Loucy (cell line): ENCODE data around the gene PCBP3.

ENCODE experiments used
- H2AFZ ChIP-seq: fragments of 200-600 bp; sonication (generic); 2 replicates; pipeline ENCODE4 v1.6.0; 2016; ENCODE audit warnings: antibody characterized with exemption, mild to moderate bottlenecking, low read length, moderate library complexity
- H3F3A ChIP-seq: fragments of 200-600 bp; 2 replicates; pipeline ENCODE4 v1.6.0; 2016; ENCODE audit warnings: antibody characterized with exemption, low read depth, mild to moderate bottlenecking
- H3K27me3 ChIP-seq: fragments of 200-600 bp; sonication (generic); 2 replicates; pipeline ENCODE4 v1.6.1; 2014; ENCODE audit warnings: low read length, mild to moderate bottlenecking; ENCODE audit not compliant: insufficient read depth, poor library complexity, severe bottlenecking
- H3K36me3 ChIP-seq: fragments of 200-600 bp; sonication (generic); 2 replicates; pipeline ENCODE4 v1.6.1; 2016; ENCODE audit warnings: low read length; ENCODE audit not compliant: insufficient read depth
- H3K4me1 ChIP-seq: fragments of 200-600 bp; sonication (generic); 2 replicates; pipeline ENCODE4 v1.5.1; 2014; ENCODE audit warnings: low read length, mild to moderate bottlenecking; ENCODE audit not compliant: insufficient read depth, poor library complexity, severe bottlenecking
- H3K4me2 ChIP-seq: fragments of 200-600 bp; sonication (generic); 2 replicates; pipeline ENCODE4 v1.6.0; 2014; ENCODE audit warnings: antibody characterized with exemption, low read length, low read depth, mild to moderate bottlenecking; ENCODE audit not compliant: poor library complexity, severe bottlenecking
- H3K4me3 ChIP-seq: fragments of 200-600 bp; sonication (generic); 2 replicates; pipeline ENCODE4 v1.5.1; 2014; ENCODE audit warnings: low read length, mild to moderate bottlenecking, mixed read lengths; ENCODE audit not compliant: poor library complexity, severe bottlenecking
- H3K79me2 ChIP-seq: fragments of 200-600 bp; sonication (generic); 2 replicates; pipeline ENCODE4 v1.6.1; 2014; ENCODE audit warnings: low read length; ENCODE audit not compliant: insufficient read depth
- H3K9ac ChIP-seq: fragments of 200-600 bp; sonication (generic); 2 replicates; pipeline ENCODE4 v1.6.0; 2014; ENCODE audit warnings: mild to moderate bottlenecking, low read depth, low read length, moderate library complexity; ENCODE audit not compliant: poor library complexity, severe bottlenecking
- H3K9me2 ChIP-seq: fragments of 200-600 bp; sonication (generic); replicated peaks from 2 replicates; pipeline ENCODE4 v1.6.1; 2016; ENCODE audit warnings: low read depth, low read length, mixed read lengths
- H3K9me3 ChIP-seq: fragments of 200-600 bp; sonication (generic); 2 replicates; pipeline ENCODE4 v1.6.1; 2014; ENCODE audit warnings: mild to moderate bottlenecking, antibody characterized with exemption, low read length, low read depth; ENCODE audit not compliant: insufficient read depth
- H4K20me1 ChIP-seq: fragments of 200-600 bp; sonication (generic); 2 replicates; pipeline ENCODE4 v1.6.0; 2014; ENCODE audit warnings: antibody characterized with exemption, low read length, mild to moderate bottlenecking; ENCODE audit not compliant: insufficient read depth, poor library complexity, severe bottlenecking
- CTCF ChIP-seq: fragments of 200-600 bp; sonication (generic); conservative IDR thresholded peaks from 2 replicates; pipeline ENCODE4 v1.5.1; 2014; ENCODE audit warnings: mild to moderate bottlenecking, antibody characterized with exemption, low read length
- EZH2phosphoT487 ChIP-seq: fragments of 200-600 bp; IDR thresholded peaks from 2 replicates; pipeline ENCODE4 v1.6.1; 2018; ENCODE audit warnings: antibody characterized with exemption, mild to moderate bottlenecking, moderate library complexity, borderline replicate concordance

Gene PCBP3

GRCh38 chr21:45918835-45919447 lies 275.4 kb downstream of the PCBP3 start:
- no peak overlapping the region for H2AFZ ChIP-seq
- H3K9ac ChIP-seq: no peak overlapping the region
- no peaks in the 10 kb centered on the region for H4K20me1 ChIP-seq
- no peak overlapping the region for H3K4me2 ChIP-seq
- TF ChIP-seq CTCF: peak; percentile 22; the same call in 1 of the 2 replicates
- TF ChIP-seq EZH2phosphoT487: no peak
- H3F3A ChIP-seq: no peaks in the 10 kb centered on the region; the same call in 1 of the 2 replicates
- H3K4me1 ChIP-seq: peaks cover 80% of the 10 kb centered on the region
- H3K4me3 ChIP-seq: no peak overlapping the region
- no peaks in the 10 kb centered on the region for H3K79me2 ChIP-seq
- no peaks in the 10 kb centered on the region for H3K9me3 ChIP-seq
- H3K27me3 ChIP-seq: no peaks in the 10 kb centered on the region
- no peaks in the 10 kb centered on the region for H3K36me3 ChIP-seq
- H3K9me2 ChIP-seq: no peaks in the 10 kb centered on the region

DNA sequence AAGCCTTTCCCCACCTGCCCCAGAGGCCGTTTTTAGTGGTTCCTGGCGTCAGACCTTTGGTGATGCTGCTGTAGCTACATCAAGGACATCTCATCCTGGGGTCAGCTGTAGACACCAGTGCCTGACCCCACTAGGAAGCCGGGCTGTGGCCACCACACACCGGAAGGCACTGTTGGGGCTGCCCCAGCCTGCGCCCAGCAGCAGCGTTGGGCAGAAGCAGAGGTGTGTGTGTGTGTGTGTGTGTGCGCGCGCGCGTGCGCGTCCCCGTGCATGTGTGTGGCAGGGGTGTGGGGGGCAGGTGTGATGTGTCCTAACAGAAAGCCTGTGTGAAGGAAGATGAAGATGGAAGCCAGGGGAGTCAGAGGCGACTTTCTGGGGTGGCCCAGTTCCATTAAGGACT lies 276.1 kb downstream of the PCBP3 start:
- no peaks in the 10 kb centered on the region for H3K79me2 ChIP-seq
- H3K9ac ChIP-seq: no peak overlapping the region
- H3K4me1 ChIP-seq: peaks cover 74% of the 10 kb centered on the region
- H3F3A ChIP-seq: no peaks in the 10 kb centered on the region; the same call in 1 of the 2 replicates
- H2AFZ ChIP-seq: no peak overlapping the region
- no peaks in the 10 kb centered on the region for H3K9me3 ChIP-seq
- H3K27me3 ChIP-seq: no peaks in the 10 kb centered on the region
- TF ChIP-seq CTCF (no peak), EZH2phosphoT487 (no peak)
- H3K9me2 ChIP-seq: no peaks in the 10 kb centered on the region
- H3K4me3 ChIP-seq: no peak overlapping the region
- no peaks in the 10 kb centered on the region for H3K36me3 ChIP-seq
- H3K4me2 ChIP-seq: no peak overlapping the region
- no peaks in the 10 kb centered on the region for H4K20me1 ChIP-seq

- H4K20me1 ChIP-seq: no peaks in the 10 kb centered on the region
- H3K4me2 ChIP-seq: no peak overlapping the region
- peaks cover 7% of the 10 kb centered on the region; the same call in 1 of the 2 replicates for H3F3A ChIP-seq
- H3K9me3 ChIP-seq: no peaks in the 10 kb centered on the region
- no peaks in the 10 kb centered on the region for H3K9me2 ChIP-seq
- no peaks in the 10 kb centered on the region for H3K79me2 ChIP-seq
- H3K4me1 ChIP-seq: peaks cover 59% of the 10 kb centered on the region
- no peak overlapping the region for H3K4me3 ChIP-seq
- H3K9ac ChIP-seq: peak overlapping the region; percentile 12
- no peak overlapping the region for H2AFZ ChIP-seq
- TF ChIP-seq EZH2phosphoT487 (no peak), CTCF (no peak)
- H3K36me3 ChIP-seq: no peaks in the 10 kb centered on the region
- H3K27me3 ChIP-seq: no peaks in the 10 kb centered on the region
These were observed 277.5 kb downstream of the PCBP3 start for GRCh38 chr21:45920824-45921600.
